ENCODE measurements around the gene RDH13.

Gene RDH13

DNA sequence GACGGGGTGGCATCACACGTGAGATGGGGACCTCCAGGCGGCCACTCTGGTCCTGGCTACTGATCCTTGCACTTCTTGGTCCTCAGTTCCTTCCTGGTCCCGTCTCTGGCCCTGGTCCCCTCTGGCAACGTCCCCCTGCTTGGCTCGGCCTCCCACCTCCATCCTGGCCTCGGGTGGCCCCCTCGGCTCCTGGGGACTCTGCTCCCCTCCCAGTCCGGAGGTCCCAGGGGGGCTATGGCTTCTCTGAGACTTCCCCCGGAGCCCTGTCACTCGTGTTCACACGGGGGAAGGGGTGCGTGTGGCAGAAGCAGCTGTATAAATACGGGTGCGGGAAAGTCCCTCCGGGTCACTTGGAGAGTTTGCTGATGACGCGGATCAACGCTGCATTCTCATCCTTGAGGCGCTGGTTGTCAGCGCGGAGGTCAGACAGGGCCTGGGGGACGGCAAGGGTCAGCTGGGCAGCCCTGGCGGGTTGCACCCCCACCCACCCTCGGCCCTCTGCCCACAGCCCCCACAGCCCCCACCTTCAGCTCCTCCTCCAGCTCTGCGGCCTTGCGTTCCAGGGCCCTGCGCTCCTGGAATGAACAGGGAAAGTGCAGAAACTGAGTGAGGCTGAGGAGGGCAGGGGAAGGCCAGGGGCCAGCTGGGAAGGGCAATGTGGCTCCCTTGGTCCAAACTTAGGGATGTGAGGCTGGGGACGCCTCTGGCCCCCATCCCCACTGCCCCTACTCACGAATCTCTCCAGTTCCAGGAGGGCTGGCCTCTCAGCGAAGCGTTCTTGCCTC, 28.4 kb upstream of the RDH13 start:
- no peak for DNase-seq (ENCODE audit: low spot score)

- no peak for DNase-seq (ENCODE audit: low spot score)
Measured at GRCh38 chr19:55090564-55090963, 27.6 kb upstream of the RDH13 start.

- DNase-seq (ENCODE audit: low spot score) = no peak
Measured at GRCh38 chr19:55089342-55089944, 26.5 kb upstream of the RDH13 start.

DNA sequence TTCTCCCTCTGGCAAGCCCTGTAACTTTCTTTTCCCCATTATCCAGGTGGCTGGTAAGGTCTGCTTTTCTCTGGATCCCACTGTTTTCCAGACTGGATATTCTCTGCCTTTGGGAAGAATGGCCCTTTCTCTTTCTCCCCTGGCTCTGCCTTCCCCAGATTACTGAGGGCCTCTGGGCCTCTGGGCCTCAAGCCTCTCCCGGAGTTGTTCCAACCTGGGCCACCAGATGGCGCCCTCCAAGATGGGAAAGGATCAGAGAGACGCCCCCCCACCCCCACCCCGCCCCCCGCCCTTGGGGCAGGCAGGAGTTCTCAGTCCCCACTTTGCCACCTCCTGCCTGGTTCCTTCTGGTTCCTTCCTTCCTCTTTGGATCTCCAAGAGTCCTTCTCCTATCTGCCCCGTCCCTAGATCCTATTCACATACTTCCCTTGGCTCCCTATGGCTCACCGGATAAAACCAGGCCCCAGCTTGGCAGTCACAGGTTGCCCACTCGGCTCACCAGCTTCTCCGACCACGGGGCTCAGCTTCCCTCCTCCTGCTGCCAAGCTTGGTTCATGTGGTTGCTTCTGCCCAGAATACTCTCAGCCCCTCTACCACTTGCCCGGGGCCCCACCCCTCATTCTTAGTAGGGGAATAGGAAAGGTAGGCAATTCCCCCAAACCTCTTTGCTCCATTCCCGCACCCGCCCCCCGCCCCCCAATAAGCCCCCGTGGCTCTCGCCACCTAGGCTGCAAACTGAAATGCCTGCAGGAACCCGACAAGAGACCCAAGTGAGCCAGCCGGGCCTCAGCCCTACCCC, 25.8 kb upstream of the RDH13 start:
- DNase-seq (ENCODE audit: low spot score) = peak; percentile 81

DNA sequence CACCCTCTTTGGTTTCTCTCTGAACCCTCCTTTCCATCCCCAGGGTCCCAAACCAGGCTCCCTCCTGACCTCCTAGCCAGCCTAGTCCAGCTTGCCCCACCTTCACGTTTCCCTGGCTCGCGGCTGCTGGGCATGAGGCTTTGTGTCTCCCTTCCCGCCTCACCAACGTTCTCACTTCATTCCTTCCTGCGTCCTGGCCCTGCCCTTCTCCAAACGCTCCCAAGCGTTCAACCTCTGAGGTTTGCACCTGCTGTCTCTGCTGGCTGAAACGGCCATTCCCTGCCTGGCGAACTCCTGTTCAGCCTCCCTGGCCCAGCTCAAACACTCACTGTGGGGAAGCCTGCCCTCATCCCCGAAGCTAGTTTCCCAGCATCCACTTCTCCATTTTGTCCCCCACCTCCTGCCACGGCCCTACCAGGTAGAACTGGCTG, 25.1 kb upstream of the RDH13 start:
- DNase-seq (ENCODE audit: low spot score) = no peak

DNA sequence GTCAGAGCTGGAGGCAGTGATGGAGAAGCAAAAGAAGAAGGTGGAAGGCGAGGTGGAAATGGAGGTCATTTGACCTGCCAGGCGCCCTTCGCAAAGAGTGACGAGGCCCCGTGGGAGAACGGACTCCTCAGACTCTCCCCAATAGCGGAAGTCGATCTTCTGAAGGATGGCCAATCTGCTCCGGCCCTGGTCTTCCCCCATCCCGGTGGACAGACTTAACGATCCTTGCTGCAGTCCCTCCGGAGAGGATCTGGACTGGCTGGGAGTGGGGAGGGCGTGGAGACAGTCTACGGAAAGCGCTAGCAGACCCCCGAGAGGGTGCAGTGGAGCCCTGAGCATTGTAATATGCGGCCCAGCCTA, 24.6 kb upstream of the RDH13 start:
- DNase-seq (ENCODE audit: low spot score) = peak; percentile 78

GRCh38 chr19:55086730-55087541, 24.0 kb upstream of the RDH13 start:
- DNase-seq (ENCODE audit: low spot score) = peak; percentile 100

DNA sequence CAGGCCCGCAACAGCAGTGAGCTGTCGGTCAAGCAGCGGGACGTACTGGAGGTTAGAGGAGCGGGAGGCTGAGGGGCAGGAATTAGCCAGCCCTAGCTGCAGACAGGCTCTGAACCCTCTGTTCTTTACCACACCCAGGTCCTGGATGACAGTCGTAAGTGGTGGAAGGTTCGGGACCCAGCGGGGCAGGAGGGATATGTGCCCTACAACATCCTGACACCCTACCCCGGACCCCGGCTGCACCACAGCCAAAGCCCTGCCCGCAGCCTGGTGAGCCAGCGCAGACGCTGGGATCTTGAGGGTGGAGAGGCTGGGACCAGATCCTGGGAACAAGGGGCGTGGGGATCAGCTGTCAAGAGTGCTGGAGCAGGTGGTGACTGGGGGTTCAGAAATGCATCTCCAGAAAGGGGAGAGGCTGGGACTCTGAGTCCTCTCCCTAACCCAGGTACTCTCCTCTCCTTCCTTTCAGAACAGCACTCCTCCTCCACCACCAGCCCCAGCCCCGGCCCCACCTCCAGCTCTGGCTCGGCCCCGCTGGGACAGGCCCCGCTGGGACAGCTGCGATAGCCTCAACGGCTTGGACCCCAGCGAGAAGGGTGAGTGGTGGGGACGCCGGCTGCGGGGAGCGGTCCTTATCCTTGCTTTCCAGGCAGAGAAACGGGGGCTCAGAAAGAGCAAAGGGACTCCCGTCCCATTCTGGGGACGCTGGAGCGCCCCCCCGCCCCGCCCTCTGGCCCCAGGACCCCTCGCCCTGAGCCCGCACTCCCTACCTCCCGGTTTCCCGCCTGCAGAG, 23.2 kb upstream of the RDH13 start:
- no peak for DNase-seq (ENCODE audit: low spot score)

DNA sequence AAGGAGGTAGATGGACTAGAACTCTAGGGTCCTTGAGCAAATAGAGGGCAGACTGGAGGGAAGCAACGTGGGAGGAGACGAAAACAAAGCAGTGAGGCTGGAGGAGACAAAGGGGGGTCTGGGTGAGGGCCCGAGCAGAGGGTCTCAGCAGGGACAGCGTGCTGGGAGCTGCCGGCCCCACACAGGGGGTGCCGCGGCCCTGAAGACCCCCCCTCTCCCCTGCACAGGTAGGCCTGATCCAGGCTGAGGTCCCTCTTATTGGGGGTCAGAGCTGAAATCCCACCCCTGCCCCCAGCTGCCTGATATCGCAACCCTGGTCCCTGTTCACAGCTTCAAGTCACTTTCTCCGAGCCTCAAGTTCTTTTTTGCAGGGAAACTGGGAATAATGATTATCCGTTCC, 21.5 kb upstream of the RDH13 start:
- no peak for DNase-seq (ENCODE audit: low spot score)

GRCh38 chr19:55083004-55083850, 20.3 kb upstream of the RDH13 start:
- no peak for DNase-seq (ENCODE audit: low spot score)

DNA sequence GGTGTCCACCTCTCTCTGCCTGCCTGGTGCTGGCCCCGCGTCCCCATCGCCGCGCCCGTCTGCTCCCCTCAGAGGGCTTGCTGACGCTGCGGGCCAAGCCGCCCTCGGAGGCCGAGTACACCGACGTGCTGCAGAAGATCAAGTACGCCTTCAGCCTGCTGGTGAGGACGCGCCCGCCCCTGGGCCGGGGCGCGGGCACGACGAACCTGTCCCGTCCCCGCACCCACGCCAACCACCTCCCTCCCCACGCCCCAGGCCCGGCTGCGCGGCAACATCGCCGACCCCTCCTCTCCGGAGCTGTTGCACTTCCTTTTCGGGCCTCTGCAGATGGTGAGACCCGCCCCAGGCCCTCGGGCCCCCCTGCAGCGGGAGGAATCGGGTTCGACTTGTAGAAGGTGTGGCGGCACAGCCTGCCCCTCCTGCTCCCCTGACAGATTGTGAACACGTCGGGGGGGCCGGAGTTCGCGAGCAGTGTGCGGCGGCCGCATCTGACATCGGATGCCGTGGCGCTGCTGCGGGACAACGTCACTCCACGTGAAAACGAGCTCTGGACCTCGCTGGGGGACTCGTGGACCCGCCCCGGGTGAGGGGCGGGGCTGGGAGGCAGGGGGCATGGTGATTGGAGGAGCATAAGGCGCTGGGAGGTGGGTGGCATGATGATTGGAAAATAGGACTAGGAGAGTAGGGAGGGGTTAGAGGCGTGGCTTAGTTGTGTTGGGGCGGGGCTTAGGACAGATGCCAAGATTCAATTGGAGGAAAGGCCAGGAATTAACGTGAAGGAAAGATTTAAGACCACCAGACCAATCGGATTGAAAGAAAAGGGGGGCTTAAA, 19.3 kb upstream of the RDH13 start:
- peak; percentile 54 for DNase-seq (ENCODE audit: low spot score)

- DNase-seq (ENCODE audit: low spot score) = no peak
Measured at GRCh38 chr19:55081770-55082019, 18.7 kb upstream of the RDH13 start.

- peak; percentile 63 for DNase-seq (ENCODE audit: low spot score)
Measured at GRCh38 chr19:55080968-55081769, 18.2 kb upstream of the RDH13 start.

DNA sequence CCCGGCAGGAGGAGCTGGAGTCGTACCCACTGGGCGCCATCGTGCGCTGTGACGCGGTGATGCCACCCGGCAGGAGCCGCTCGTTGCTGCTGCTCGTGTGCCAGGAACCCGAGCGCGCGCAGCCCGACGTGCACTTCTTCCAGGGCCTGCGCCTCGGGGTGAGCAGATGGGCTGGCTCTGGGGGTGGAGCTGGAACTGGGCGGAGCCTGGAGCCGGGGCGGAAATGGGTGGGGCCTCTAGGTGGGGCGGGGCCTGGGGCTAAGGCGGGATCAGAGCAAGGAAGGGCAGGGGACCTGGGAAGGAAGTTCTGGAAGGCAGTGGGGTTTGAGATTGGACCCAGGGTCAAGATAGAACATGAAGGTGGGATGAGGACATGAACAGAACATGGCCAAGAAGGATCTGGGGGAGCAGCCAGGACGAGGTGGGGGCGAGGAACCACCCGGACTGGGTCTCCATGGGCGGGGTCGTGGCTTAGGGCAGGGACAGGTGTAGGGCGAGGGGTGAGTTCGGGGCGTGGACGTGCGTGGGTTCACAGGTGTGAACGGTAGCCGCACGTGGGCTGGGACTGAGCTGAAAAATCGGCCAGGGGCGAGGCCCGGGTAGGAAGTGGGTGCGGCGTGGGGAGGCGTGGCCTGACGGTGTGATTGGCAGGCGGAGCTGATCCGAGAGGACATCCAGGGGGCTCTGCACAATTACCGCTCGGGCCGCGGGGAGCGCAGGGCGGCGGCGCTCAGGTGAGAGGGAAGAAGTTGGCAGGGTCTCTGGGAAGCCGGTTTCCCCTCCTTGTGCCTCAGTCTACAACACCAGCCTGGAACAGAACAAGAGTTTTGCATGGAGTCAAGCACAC, 17.4 kb upstream of the RDH13 start:
- DNase-seq (ENCODE audit: low spot score) = peak; percentile 84

GRCh38 chr19:55079400-55080038, 16.6 kb upstream of the RDH13 start:
- DNase-seq (ENCODE audit: low spot score) = no peak

DNA sequence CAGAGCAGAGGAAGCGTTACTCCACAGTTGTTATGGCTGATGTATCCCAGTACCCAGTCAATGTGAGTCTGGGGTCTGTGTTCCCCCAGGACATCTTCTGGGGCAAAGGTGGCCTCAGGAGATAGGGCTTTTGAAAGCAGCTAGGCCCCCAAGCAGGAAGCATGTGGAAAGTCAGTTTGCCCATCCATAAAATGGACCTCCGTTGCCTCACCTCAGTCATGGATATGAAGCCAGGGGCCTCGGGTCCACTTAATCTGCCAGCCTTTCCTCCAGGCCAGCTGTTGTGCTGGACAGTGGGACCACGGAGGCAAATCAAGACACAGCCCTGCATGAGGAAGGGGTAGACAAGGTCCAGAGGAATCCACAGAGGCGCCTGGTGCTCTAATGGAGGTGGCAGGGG, 16.0 kb upstream of the RDH13 start:
- DNase-seq (ENCODE audit: low spot score) = no peak

- DNase-seq (ENCODE audit: low spot score) = no peak
Measured at GRCh38 chr19:55077106-55077505, 14.2 kb upstream of the RDH13 start.

DNA sequence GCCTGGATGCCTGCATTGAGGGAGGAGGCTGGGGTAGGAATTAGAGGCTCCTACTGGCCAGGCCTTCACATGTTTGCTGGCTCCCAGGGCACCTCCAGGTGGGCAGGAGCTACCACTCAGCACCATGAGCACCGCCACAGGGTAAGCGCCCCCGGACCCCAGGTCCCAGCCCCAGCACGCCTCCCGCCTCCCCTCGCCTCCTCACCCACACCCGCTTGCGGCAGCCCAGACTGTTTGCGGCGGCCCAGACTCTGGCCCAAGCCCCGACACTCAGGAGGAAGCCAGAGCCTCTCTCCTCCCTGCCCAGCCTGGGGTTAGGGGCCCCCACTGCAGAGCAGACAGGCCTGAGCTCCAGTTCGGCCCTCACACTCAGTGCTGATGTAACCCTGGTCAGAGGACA, 13.4 kb upstream of the RDH13 start:
- no peak for DNase-seq (ENCODE audit: low spot score)
